ENCODE results near the gene TAGAP.
"Not testable (repeated sequence)": the region's sequence is repeated elsewhere in the genome, so short reads cannot be mapped to it uniquely, and the experiment has no call there.

The TAGAP gene

DNA sequence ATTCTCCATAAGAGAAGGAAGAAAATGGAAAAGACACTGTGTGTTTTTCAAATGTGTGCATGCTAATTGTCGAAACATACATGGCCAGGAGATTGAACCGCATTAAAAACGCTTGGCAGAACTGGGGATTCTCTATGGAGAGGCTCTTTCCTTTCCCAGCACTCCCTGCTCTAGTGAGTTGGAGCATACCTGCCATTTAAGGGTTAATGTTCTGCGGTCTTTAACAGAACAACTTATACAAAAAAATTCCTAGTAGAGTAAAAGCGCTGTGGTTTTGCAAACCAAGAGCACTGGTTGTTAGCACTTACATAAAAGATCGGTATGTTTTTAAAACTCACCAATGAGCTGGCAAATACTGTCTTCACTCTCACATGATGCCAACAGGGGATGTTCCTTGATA is 1.5 kb downstream of the TAGAP start:
- peaks cover under 1 to 4% of the 10 kb centered on the region in 2 donors for H3K27me3 ChIP-seq (ENCODE audit: control insufficient read depth in 1 of 2, insufficient read depth in 2 of 2, low read length in 2 of 2)
- no peak overlapping the region for H3K4me3 ChIP-seq (ENCODE audit: low read length in 2 of 2)
- H3K9me3 ChIP-seq (ENCODE audit: control insufficient read depth in 2 of 2, low read length in 2 of 2): no peaks in the 10 kb centered on the region
- H3K9ac ChIP-seq (ENCODE audit: low read length in 2 of 2): no peak overlapping the region
- no peaks in the 10 kb centered on the region for H3K36me3 ChIP-seq (ENCODE audit: control insufficient read depth in 2 of 2, insufficient read depth in 2 of 2, low read length in 2 of 2)
- no peak overlapping the region for H3K27ac ChIP-seq (ENCODE audit: low read length)
- no peaks in the 10 kb centered on the region for H3K4me1 ChIP-seq (ENCODE audit: control insufficient read depth, insufficient read depth, low read length)

DNA sequence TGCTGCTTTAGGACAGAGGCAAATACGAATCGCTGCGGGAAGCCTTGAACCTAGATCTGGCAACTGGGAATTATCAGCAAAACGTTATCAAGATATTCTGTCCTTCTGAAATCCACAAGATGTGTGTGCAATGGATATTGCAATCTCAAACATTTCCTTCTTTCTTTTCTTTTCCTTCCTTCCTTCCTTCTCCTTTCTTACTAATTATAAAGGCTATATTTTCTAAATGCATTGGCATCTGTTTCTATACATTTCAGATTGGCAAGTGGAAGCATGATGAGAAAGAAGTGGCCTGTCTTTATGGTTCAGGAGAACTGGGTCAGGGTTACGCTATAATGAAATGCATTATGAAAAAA is 2.0 kb downstream of the TAGAP start:
- Histone ChIP-seq H3K27me3 (ENCODE audit: control insufficient read depth in 1 of 2, insufficient read depth in 2 of 2, low read length in 2 of 2) (peaks cover 0 to 2% of the 10 kb centered on the region in 2 donors), H3K9me3 (ENCODE audit: control insufficient read depth in 2 of 2, low read length in 2 of 2) (no peaks in the 10 kb centered on the region), H3K36me3 (ENCODE audit: control insufficient read depth in 2 of 2, insufficient read depth in 2 of 2, low read length in 2 of 2) (no peaks in the 10 kb centered on the region), H3K27ac (ENCODE audit: low read length) (no peak overlapping the region), H3K4me3 (ENCODE audit: low read length in 2 of 2) (no peak overlapping the region), H3K9ac (ENCODE audit: low read length in 2 of 2) (no peak overlapping the region), H3K4me1 (ENCODE audit: control insufficient read depth, insufficient read depth, low read length) (no peaks in the 10 kb centered on the region)

DNA sequence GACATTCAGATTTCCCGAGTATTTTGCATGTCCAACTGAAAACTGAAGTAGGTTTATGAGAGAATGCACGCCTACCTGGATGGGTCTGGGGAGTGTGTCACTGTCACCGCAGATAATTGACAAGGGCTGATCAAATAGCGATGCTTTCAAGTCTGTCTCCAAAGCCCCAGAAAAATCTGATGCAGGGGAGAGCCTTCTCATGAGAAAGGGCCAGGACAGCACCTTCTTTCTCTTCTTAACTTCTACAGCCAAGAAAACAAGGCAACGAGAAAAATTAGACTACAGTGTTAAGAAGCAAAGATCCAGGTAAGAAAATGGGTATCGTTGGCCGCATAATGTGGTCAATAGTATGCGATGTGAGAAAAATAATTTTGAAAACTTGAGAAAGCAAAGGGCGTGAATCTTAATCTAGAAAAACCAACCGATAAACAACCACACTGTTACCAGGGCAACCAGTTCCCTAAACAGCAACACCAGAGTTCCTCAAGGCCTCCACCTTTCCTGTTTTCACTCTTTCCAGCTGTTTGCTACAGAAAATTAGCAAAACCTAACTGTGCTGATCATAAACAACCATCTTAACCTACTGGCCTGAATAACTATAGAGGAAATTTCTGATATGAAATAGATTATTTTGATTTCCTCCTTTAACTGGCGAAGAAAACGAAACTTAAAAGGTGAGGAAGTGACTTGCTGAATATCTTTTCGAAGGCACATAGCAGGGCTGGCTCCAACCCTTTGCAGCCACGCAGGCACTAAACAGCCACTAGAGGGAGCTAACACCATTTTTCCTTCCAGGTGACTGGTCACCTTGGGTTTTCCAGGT is 2.6 kb downstream of the TAGAP start:
- peak overlapping the region in 1 of 2 donors; percentile 19 for H3K9ac ChIP-seq (ENCODE audit: low read length in 2 of 2)
- H3K4me3 ChIP-seq (ENCODE audit: low read length in 2 of 2): no peak overlapping the region
- H3K27ac ChIP-seq (ENCODE audit: low read length): peak overlapping the region; percentile 47
- no peaks in the 10 kb centered on the region for H3K9me3 ChIP-seq (ENCODE audit: control insufficient read depth in 2 of 2, low read length in 2 of 2)
- no peaks in the 10 kb centered on the region for H3K36me3 ChIP-seq (ENCODE audit: control insufficient read depth in 2 of 2, insufficient read depth in 2 of 2, low read length in 2 of 2)
- H3K4me1 ChIP-seq (ENCODE audit: control insufficient read depth, insufficient read depth, low read length): no peaks in the 10 kb centered on the region
- H3K27me3 ChIP-seq (ENCODE audit: control insufficient read depth in 1 of 2, insufficient read depth in 2 of 2, low read length in 2 of 2): no peaks in the 10 kb centered on the region

DNA sequence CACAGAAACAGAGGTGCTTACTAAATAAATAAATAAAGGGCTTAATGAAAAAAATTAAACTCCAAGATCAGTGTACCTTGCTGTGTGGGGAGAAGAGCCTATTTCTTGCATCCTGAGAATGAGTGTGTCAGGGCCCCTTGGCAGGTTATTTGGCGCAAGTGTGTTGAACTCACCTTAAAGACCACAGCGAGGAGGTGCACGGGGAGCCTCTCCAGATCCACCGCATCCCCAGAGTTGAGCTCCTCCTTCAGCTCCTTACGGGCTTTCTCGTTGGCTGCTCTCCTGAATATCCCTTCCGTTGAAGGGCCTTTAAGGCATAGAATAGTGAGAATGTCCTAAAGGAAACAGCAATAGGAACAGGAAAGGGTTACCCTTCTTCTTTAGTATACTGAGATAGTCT is 3.6 kb downstream of the TAGAP start:
- Histone ChIP-seq H3K27me3 (ENCODE audit: control insufficient read depth in 1 of 2, insufficient read depth in 2 of 2, low read length in 2 of 2) (no peaks in the 10 kb centered on the region), H3K4me3 (ENCODE audit: low read length in 2 of 2) (no peak overlapping the region), H3K9me3 (ENCODE audit: control insufficient read depth in 2 of 2, low read length in 2 of 2) (no peaks in the 10 kb centered on the region), H3K27ac (ENCODE audit: low read length) (no peak overlapping the region), H3K9ac (ENCODE audit: low read length in 2 of 2) (no peak overlapping the region), H3K4me1 (ENCODE audit: control insufficient read depth, insufficient read depth, low read length) (no peaks in the 10 kb centered on the region), H3K36me3 (ENCODE audit: control insufficient read depth in 2 of 2, insufficient read depth in 2 of 2, low read length in 2 of 2) (no peaks in the 10 kb centered on the region)

DNA sequence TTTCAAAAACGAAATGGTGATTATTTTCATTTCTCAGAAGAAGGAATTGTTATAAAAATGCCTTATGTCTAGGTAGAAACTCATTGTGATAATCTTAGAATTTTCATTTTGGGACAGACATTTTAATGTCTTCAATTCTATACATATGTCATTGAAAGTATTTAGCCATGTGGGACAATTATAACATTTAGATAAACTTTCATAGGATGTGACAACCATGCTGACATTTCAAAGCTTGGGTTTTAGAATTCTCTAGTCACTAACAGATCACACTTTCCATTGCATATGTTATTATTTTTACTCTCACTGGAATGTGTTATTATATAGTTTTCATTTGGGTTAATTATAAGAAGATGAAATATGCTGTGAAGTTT is 4.9 kb downstream of the TAGAP start:
- Histone ChIP-seq H3K4me1 (ENCODE audit: control insufficient read depth, insufficient read depth, low read length) (no peaks in the 10 kb centered on the region), H3K27ac (ENCODE audit: low read length) (no peak overlapping the region), H3K9me3 (ENCODE audit: control insufficient read depth in 2 of 2, low read length in 2 of 2) (no peaks in the 10 kb centered on the region), H3K4me3 (ENCODE audit: low read length in 2 of 2) (no peak overlapping the region), H3K36me3 (ENCODE audit: control insufficient read depth in 2 of 2, insufficient read depth in 2 of 2, low read length in 2 of 2) (no peaks in the 10 kb centered on the region), H3K27me3 (ENCODE audit: control insufficient read depth in 1 of 2, insufficient read depth in 2 of 2, low read length in 2 of 2) (no peaks in the 10 kb centered on the region), H3K9ac (ENCODE audit: low read length in 2 of 2) (no peak overlapping the region)

DNA sequence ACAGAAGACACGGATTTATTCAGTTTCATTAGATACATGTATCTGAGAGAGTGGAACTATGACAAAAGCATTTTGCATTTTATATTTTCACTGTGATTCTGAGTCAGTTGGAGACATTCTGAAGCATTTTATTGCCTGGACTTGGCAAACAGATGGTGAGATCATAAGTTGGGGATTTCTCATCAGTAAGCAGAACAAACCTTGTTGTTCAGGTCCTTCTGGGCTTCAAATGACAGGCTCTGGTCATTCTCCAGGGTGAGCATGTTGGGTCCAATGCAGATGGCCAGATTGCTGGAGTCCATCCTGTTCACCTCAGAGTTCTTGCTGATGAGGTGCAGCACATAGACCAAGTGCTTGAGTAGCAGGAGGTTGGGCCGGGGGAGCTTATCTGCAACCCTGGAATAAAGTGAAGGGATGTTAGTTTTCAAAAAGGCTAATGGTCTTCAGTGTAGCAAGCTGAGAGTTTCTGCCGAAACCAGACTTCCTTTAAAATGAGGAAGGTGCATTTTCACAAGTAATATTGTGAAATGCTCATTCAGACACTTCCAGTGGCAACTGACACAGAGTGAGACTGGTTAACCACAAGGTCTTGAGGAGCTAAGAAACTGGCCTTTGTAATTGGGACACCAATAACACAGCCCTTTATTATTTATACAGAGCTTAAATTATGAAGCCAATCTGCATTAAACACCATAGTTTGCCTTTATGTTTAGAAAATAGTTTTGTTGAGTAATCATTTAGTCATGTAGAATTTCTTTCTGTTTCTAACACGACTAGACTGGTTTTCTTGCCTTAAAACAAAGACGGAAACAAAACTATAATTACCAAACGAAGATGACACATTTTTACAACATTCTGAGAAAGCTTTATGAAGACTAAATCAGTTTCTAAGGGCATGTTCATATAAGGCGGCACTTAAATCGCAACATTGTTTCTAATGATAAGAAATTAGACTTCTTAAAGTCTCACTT is 5.6 kb downstream of the TAGAP start:
- Histone ChIP-seq H3K36me3 (ENCODE audit: control insufficient read depth in 2 of 2, insufficient read depth in 2 of 2, low read length in 2 of 2) (no peaks in the 10 kb centered on the region), H3K27ac (ENCODE audit: low read length) (no peak overlapping the region), H3K9ac (ENCODE audit: low read length in 2 of 2) (no peak overlapping the region), H3K4me1 (ENCODE audit: control insufficient read depth, insufficient read depth, low read length) (no peaks in the 10 kb centered on the region), H3K27me3 (ENCODE audit: control insufficient read depth in 1 of 2, insufficient read depth in 2 of 2, low read length in 2 of 2) (no peaks in the 10 kb centered on the region), H3K4me3 (ENCODE audit: low read length in 2 of 2) (no peak overlapping the region), H3K9me3 (ENCODE audit: control insufficient read depth in 2 of 2, low read length in 2 of 2) (no peaks in the 10 kb centered on the region)

DNA sequence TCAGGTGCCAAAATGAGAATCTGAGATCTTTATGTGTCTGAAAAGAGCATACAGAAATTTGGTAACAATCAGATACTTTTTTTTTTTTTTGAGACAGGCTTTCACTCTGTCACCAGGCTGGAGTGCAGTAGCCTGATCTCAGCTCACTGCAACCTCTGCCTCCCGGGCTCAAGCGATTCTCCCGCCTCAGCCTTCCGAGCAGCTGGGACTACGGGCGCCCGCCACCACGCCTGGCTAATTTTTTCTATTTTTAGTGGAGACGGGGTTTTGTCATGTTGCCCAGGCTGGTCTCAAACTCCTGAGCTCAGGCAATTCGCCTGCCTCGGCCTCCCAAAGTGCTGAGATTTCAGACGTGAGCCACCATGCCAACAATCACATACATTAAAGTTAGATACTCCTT is 6.5 kb downstream of the TAGAP start:
- not testable (repeated sequence) for H3K27me3 ChIP-seq (ENCODE audit: control insufficient read depth in 1 of 2, insufficient read depth in 2 of 2, low read length in 2 of 2); H3K4me3 ChIP-seq (ENCODE audit: low read length in 2 of 2); H3K4me1 ChIP-seq (ENCODE audit: control insufficient read depth, insufficient read depth, low read length); H3K27ac ChIP-seq (ENCODE audit: low read length); H3K9ac ChIP-seq (ENCODE audit: low read length in 2 of 2); H3K9me3 ChIP-seq (ENCODE audit: control insufficient read depth in 2 of 2, low read length in 2 of 2); H3K36me3 ChIP-seq (ENCODE audit: control insufficient read depth in 2 of 2, insufficient read depth in 2 of 2, low read length in 2 of 2)

DNA sequence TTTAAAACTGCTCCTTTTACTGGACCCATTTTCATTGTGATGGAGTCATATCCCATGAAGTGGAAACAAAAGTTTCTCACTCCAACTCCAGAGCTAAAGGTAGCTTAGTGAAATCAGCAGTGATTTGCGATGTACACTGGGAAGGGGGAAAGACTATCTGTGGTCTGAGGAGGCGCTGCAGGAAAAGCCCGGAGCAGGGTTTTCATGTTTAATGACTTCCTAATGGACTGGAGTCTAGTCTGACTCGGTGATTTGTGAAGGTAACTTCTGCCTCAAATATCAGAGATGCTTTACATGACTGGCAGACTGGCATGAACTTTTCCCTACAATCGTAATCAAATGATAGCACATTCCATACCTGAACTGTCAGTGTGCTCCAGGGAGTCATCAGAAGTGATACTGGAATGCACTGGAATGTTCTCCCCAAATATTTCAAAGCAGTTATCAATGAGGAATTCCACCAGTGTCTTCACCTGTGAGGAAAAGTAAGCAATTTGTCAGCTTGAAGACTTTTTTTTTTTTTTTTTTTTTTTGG is 7.0 kb downstream of the TAGAP start:
- Histone ChIP-seq H3K36me3 (ENCODE audit: control insufficient read depth in 2 of 2, insufficient read depth in 2 of 2, low read length in 2 of 2) (no peaks in the 10 kb centered on the region), H3K27me3 (ENCODE audit: control insufficient read depth in 1 of 2, insufficient read depth in 2 of 2, low read length in 2 of 2) (no peaks in the 10 kb centered on the region), H3K9ac (ENCODE audit: low read length in 2 of 2) (no peak overlapping the region), H3K27ac (ENCODE audit: low read length) (no peak overlapping the region), H3K9me3 (ENCODE audit: control insufficient read depth in 2 of 2, low read length in 2 of 2) (no peaks in the 10 kb centered on the region), H3K4me3 (ENCODE audit: low read length in 2 of 2) (no peak overlapping the region), H3K4me1 (ENCODE audit: control insufficient read depth, insufficient read depth, low read length) (no peaks in the 10 kb centered on the region)

DNA sequence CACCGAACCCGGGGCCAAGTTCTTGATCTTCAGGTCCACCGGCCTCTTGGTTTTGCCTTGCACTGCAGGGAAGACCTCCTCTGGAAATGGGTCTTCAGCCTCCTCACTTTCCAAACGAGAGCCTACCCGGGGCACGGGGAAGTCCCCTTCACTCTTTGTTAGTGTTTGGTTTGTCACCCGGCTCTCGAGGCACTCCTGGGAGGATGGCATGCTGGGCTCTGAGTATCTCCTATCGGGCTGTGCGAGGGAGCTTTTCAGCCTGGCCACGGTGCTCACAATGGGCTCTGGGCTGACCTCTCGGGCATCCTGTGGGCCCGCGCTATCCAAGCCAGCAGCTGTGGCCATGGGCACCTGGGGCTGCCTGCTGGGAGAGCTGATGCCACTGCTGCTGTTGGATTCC is 8.1 kb downstream of the TAGAP start:
- H3K27me3 ChIP-seq (ENCODE audit: control insufficient read depth in 1 of 2, insufficient read depth in 2 of 2, low read length in 2 of 2): no peaks in the 10 kb centered on the region
- H3K4me1 ChIP-seq (ENCODE audit: control insufficient read depth, insufficient read depth, low read length): no peaks in the 10 kb centered on the region
- no peaks in the 10 kb centered on the region for H3K9me3 ChIP-seq (ENCODE audit: control insufficient read depth in 2 of 2, low read length in 2 of 2)
- no peak overlapping the region for H3K27ac ChIP-seq (ENCODE audit: low read length)
- H3K9ac ChIP-seq (ENCODE audit: low read length in 2 of 2): no peak overlapping the region
- H3K36me3 ChIP-seq (ENCODE audit: control insufficient read depth in 2 of 2, insufficient read depth in 2 of 2, low read length in 2 of 2): no peaks in the 10 kb centered on the region
- H3K4me3 ChIP-seq (ENCODE audit: low read length in 2 of 2): no peak overlapping the region

DNA sequence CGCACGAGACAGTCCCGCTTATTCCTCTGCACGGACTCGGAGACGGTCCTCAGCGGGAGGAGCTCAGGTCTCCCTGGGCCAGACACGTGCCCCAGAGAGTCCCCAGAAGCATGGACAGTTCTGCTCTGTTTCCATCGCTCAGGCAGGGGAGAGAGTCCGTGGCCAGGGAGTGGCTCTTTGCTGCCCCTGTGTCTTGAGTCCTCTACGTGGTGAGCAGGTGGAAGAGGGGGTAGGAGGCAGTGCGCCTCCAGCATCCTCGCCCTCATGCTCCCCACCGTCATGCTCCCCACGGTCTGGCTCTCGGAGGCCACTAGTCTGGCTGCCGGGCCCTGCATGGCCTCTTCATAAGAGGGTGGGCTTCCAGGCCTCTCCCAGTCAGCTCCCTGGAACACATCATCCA is 8.9 kb downstream of the TAGAP start:
- H3K27ac ChIP-seq (ENCODE audit: low read length): no peak overlapping the region
- no peaks in the 10 kb centered on the region for H3K9me3 ChIP-seq (ENCODE audit: control insufficient read depth in 2 of 2, low read length in 2 of 2)
- no peak overlapping the region for H3K4me3 ChIP-seq (ENCODE audit: low read length in 2 of 2)
- no peaks in the 10 kb centered on the region for H3K27me3 ChIP-seq (ENCODE audit: control insufficient read depth in 1 of 2, insufficient read depth in 2 of 2, low read length in 2 of 2)
- no peaks in the 10 kb centered on the region for H3K36me3 ChIP-seq (ENCODE audit: control insufficient read depth in 2 of 2, insufficient read depth in 2 of 2, low read length in 2 of 2)
- H3K4me1 ChIP-seq (ENCODE audit: control insufficient read depth, insufficient read depth, low read length): no peaks in the 10 kb centered on the region
- H3K9ac ChIP-seq (ENCODE audit: low read length in 2 of 2): no peak overlapping the region
